Measurements from ENCODE around the gene RTRAF. TPM values are rescaled to one million over a fixed set of nuclear protein-coding genes. Genes with fewer than 3 reads are reported as not detected.

Gene RTRAF
- polyA plus RNA-seq, 1 of the 3 experiments (the other 2 are of a cell fraction): 43.6 TPM

DNA sequence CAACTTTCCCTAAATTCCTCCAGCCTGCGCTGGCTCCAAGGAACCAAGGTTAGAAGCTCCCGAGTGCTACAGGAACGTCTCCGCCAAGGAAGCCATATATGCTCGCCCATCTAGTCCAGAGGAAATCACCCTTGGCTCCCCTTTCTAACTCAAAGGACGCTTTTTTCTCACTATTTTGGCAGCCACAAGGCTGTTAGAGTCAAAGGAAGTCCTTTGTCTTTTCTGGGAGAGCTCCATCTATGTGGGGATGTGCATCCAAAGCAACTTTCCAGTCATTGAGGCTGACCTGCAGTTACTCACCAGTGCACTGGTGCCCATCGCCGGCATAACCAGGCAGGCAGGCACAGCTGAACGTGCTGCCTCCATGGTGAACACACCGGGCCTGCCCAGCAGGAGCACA lies 37.6 kb downstream of the RTRAF start:
- TF ChIP-seq TCF12 (IDR thresholded peaks at IDR 0.05) (no peak), POLR2AphosphoS5 (IDR thresholded peaks at IDR 0.05; ENCODE audit: low read depth, low read length) (no peak), RFX5 (IDR thresholded peaks at IDR 0.05; ENCODE audit: low read length) (no peak), NFIC (IDR thresholded peaks at IDR 0.05; ENCODE audit: borderline replicate concordance) (no peak), YY1 (IDR thresholded peaks at IDR 0.05; ENCODE audit: low read depth) (no peak)
- H4K20me1 ChIP-seq (ENCODE audit: insufficient read depth): no peaks in the 10 kb centered on the region
- H3K4me2 ChIP-seq: no peak overlapping the region
- no peak overlapping the region for H3K4me3 ChIP-seq (ENCODE audit: low read depth in 2 of 2, low read length in 1 of 2)
- H3K9me2 ChIP-seq: no peaks in the 10 kb centered on the region
- no peak for DNase-seq
- ChIA-PET CTCF (interaction anchor here (0.9 kb wide), 1 partner anchor 16 kb away, joined by 3 read pairs; no protein-coding TSS in a partner anchor), POLR2A (no interaction called here)
- H3K79me2 ChIP-seq (ENCODE audit: insufficient read depth): no peaks in the 10 kb centered on the region; the same call in 1 of the 2 replicates
- H3F3A ChIP-seq (replicated peaks; ENCODE audit: insufficient read depth): peaks cover 33% of the 10 kb centered on the region
- WGBS (ENCODE audit: low lambda C conversion rate): 89% methylated on average over 10 of the region's 10 CpGs
- H3K36me3 ChIP-seq (replicated peaks in 1 of 2; ENCODE audit: control insufficient read depth in 1 of 2, insufficient read depth in 2 of 2, low read length in 1 of 2): peaks cover 0 to 25% of the 10 kb centered on the region in 2 experiments
- peak overlapping the region in 1 of 2 experiments; percentile 94; a peak in 1 of 4 replicates for H3K27ac ChIP-seq (ENCODE audit: low read depth in 2 of 2, low read length in 1 of 2)
- no peaks in the 10 kb centered on the region; the same call in 1 of the 2 replicates for H3K9me3 ChIP-seq
- no peak overlapping the region for H2AFZ ChIP-seq (ENCODE audit: low read depth)
- peaks cover 2 to 47% of the 10 kb centered on the region in 2 experiments; a peak in 3 of 4 replicates for H3K4me1 ChIP-seq (ENCODE audit: control insufficient read depth in 1 of 2, insufficient read depth in 2 of 2, low read depth in 1 of 2, low read length in 1 of 2)
- H3K27me3 ChIP-seq (ENCODE audit: insufficient read depth): no peaks in the 10 kb centered on the region
- H3K9ac ChIP-seq: no peak overlapping the region

DNA sequence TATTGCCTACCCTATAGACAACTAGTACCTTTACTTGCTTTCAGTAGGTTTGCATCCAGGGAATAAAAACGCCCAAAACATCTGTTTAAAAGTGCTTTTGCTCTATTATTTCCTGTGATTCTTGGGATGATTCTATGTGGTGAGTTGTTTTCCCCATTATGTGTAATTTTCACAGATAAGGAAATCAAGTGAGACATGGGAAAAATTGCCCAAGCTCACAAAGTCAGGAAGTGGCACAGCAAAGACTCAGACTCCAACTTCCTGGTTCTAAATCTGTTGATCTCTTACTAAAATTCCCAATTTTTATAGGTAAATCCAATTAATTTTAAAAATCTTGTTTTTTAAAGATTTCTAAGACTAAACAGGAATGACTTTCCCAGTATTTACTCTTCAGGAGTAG lies 40.5 kb downstream of the RTRAF start:
- no peak for DNase-seq
- 63% methylated on average over 1 of the region's 1 CpG for WGBS (ENCODE audit: low lambda C conversion rate)
- peaks cover 0 to 18% of the 10 kb centered on the region in 2 experiments for H3K36me3 ChIP-seq (replicated peaks in 1 of 2; ENCODE audit: control insufficient read depth in 1 of 2, insufficient read depth in 2 of 2, low read length in 1 of 2)
- H3K9ac ChIP-seq: no peak overlapping the region
- no peaks in the 10 kb centered on the region for H4K20me1 ChIP-seq (ENCODE audit: insufficient read depth)
- H3K9me2 ChIP-seq: no peaks in the 10 kb centered on the region
- no peak overlapping the region; the same call in 1 of the 2 replicates for H2AFZ ChIP-seq (ENCODE audit: low read depth)
- no peaks in the 10 kb centered on the region for H3K27me3 ChIP-seq (ENCODE audit: insufficient read depth)
- ChIA-PET POLR2A (no interaction called here), CTCF (interaction anchor here (1.5 kb wide), 1 partner anchor 14 kb away, joined by 3 read pairs; no protein-coding TSS in a partner anchor)
- peaks cover 8 to 54% of the 10 kb centered on the region in 2 experiments; a peak in 3 of 4 replicates for H3K4me1 ChIP-seq (ENCODE audit: control insufficient read depth in 1 of 2, insufficient read depth in 2 of 2, low read depth in 1 of 2, low read length in 1 of 2)
- peak overlapping the region in 1 of 2 experiments; percentile 25; a peak in 2 of 4 replicates for H3K27ac ChIP-seq (ENCODE audit: low read depth in 2 of 2, low read length in 1 of 2)
- peaks cover 33% of the 10 kb centered on the region for H3F3A ChIP-seq (replicated peaks; ENCODE audit: insufficient read depth)
- TF ChIP-seq, protein P1, sequence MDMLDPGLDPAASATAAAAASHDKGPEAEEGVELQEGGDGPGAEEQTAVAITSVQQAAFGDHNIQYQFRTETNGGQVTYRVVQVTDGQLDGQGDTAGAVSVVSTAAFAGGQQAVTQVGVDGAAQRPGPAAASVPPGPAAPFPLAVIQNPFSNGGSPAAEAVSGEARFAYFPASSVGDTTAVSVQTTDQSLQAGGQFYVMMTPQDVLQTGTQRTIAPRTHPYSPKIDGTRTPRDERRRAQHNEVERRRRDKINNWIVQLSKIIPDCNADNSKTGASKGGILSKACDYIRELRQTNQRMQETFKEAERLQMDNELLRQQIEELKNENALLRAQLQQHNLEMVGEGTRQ (IDR thresholded peaks at IDR 0.05; ENCODE audit: borderline replicate concordance, low read depth, low read length): no peak
- no peak for TF ChIP-seq NFIC (IDR thresholded peaks at IDR 0.05; ENCODE audit: borderline replicate concordance)
- no peak for TF ChIP-seq JUND (IDR thresholded peaks at IDR 0.05)
- TF ChIP-seq RCOR1 (IDR thresholded peaks at IDR 0.05; ENCODE audit: low read length): no peak
- no peak for TF ChIP-seq FOXM1 (IDR thresholded peaks at IDR 0.05; ENCODE audit: low read depth)
- TF ChIP-seq EP300 (IDR thresholded peaks at IDR 0.05; ENCODE audit: borderline replicate concordance in 1 of 2, low read depth in 1 of 2, low read length in 1 of 2): no peak
- TF ChIP-seq, protein P2, sequence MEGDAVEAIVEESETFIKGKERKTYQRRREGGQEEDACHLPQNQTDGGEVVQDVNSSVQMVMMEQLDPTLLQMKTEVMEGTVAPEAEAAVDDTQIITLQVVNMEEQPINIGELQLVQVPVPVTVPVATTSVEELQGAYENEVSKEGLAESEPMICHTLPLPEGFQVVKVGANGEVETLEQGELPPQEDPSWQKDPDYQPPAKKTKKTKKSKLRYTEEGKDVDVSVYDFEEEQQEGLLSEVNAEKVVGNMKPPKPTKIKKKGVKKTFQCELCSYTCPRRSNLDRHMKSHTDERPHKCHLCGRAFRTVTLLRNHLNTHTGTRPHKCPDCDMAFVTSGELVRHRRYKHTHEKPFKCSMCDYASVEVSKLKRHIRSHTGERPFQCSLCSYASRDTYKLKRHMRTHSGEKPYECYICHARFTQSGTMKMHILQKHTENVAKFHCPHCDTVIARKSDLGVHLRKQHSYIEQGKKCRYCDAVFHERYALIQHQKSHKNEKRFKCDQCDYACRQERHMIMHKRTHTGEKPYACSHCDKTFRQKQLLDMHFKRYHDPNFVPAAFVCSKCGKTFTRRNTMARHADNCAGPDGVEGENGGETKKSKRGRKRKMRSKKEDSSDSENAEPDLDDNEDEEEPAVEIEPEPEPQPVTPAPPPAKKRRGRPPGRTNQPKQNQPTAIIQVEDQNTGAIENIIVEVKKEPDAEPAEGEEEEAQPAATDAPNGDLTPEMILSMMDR (IDR thresholded peaks at IDR 0.05): no peak
- TF ChIP-seq NRF1 (IDR thresholded peaks at IDR 0.05; ENCODE audit: low read depth, low read length): no peak
- TF ChIP-seq, protein P3, sequence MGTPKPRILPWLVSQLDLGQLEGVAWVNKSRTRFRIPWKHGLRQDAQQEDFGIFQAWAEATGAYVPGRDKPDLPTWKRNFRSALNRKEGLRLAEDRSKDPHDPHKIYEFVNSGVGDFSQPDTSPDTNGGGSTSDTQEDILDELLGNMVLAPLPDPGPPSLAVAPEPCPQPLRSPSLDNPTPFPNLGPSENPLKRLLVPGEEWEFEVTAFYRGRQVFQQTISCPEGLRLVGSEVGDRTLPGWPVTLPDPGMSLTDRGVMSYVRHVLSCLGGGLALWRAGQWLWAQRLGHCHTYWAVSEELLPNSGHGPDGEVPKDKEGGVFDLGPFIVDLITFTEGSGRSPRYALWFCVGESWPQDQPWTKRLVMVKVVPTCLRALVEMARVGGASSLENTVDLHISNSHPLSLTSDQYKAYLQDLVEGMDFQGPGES (IDR thresholded peaks at IDR 0.05; ENCODE audit: low read depth, low read length): no peak
- no peak for TF ChIP-seq GABPA (IDR thresholded peaks at IDR 0.05; ENCODE audit: low read depth)
- no peak for TF ChIP-seq FOXJ3 (CRISPR knock-in tag; IDR thresholded peaks at IDR 0.05)
- no peak for TF ChIP-seq TAF1 (IDR thresholded peaks at IDR 0.05; ENCODE audit: borderline replicate concordance, low read depth, low read length)
- no peaks in the 10 kb centered on the region; the same call in none of the 2 replicates for H3K79me2 ChIP-seq (ENCODE audit: insufficient read depth)
- no peak overlapping the region for H3K4me3 ChIP-seq (ENCODE audit: low read depth in 2 of 2, low read length in 1 of 2)
- no peak overlapping the region for H3K4me2 ChIP-seq
- no peaks in the 10 kb centered on the region for H3K9me3 ChIP-seq

Data from SK-N-SH (cell line).